OCI-M2 (cell line): ENCODE results near the gene HOXC13.

Experiments
- DNase-seq: peaks from one replicate; lab custom pipeline; 2025; ENCODE audit not compliant: unreplicated experiment; lab: John Stamatoyannopoulos, UW

Gene HOXC13

DNA sequence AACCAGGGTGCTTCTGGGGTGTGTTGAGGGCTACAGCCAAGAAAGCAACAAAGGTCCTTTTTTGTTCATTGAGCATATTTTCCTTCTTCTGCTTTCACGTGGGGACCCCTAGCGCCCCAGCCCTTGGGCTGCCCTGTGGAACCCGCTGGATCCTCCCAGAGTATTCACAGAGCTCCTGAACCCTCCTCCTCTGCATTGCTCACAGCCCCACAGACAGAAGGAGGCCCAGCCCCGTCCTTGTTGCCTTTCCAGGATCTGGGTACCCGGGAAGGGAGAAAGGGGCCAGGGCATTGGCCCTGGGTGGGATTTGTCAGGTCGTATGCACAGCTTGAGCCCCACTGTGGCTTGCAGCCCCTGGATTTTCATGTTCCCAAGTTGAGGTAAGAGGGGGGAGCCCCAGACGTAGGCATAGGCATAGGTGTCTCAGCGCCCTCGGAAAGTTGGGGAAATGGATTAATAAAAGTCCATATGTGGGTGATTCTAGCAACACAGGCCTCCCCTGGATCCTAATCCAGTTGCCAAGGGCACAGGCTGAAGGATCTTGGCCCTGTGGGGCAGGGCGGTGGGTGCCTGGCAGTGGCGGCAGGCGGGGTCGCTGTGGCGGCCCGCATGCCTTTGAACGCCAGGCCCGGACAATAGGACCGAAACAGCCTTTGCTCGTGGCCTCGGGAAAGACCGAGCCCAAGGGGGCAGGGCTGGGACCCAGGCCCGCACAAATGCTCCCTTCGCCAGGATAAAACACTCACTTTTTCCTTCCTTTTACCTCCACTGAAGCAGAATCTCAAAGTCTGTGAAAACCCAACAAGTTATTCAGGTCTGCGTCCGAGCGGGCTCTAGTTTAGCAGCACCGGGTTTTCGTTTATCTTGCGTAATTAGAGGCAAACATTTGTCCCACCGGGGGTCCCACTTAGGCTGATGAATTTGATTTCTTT is 43.3 kb downstream of the HOXC13 start:
- no peak for DNase-seq

DNA sequence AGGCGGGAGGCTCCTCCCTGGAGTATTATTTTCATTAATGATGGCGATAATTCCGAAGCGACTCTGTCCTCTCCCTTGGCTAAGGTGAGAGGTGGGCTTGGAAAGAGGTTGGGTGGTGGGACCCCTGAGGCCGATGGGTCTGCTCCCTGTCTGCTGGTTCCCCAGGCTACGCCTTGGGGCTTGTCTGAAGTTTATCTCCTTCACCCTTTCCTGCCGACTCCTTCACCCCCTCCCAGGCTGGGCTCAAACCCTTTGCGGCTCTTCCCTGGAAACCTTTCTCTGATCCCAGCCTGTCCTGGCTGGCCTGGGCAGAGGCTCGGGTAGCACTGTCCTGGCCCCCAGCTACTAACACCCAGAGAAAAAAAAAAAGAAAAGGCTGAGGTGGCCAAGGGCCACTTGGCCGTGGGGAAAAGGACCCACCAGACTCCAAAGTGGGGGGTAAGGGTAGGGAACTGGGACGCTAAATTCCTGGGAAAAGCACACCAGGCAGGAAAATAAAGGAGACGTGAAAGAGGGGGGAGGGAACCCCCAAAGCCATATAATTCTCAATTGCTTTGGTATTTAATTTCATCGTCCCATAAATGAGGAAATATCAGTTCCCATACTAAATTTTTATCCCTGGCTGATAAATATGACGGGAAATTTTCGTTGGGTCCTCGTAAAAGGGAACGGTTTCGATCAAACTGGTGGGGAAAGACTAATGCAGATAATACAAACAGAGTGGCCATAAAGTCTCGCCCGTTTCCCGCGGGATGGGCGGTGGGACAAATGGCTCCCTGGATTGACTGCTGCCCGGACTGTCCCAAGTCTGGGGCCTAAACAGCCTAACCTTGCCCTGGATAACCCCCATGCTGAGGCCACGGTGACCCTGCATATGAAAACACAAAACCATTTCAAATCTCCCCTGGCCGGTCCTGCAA is 44.3 kb downstream of the HOXC13 start:
- no peak for DNase-seq

DNA sequence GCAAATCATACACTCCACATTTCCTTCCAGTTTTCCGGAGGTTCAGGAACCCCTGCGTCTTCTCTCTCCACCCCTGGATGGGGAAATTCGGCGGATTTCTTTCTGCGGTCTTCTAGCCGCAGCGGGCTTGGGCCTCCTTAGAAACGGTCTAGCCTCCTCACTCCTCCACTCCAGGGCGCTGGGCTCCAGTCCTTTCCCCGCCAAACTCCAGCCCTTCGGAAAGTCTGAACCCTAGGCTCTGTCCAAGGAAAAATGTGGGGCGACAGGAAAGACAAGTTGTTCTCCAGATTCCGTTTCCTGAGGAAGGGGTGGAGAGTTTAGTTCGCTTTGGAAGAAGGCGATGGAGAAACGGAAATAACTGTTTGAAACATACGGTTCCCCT is 44.9 kb downstream of the HOXC13 start:
- no peak for DNase-seq

DNA sequence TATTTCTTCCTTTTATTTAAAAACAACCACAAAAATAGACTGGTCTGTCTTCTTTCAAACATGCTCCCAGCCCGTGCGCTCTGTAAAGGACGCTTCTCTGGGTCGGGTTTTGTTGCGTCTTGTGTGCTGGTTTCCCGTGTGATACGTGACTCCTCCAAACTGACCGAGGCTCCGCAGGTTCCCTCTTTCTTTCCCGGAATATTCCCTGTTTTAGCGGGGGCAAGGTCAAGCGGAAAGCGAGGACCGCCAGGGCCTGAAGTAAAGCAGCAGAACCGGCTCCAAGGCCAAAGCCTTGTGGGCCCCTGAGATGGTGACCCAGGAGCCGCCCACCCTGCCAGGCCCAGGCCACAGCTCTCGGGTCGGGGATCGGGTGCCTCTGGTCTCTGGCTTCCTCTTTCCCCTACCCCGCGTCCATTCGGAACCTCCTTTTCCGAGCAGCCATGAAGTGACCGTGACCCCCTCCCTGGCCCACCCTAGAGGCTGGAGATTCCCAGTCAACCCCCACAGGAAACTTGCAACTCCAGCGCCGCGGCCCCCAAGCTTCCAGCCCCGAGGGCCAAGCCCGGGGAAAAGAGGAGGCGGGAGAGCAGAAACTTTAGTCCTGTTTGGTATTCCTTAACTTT is 45.4 kb downstream of the HOXC13 start:
- no peak for DNase-seq

DNA sequence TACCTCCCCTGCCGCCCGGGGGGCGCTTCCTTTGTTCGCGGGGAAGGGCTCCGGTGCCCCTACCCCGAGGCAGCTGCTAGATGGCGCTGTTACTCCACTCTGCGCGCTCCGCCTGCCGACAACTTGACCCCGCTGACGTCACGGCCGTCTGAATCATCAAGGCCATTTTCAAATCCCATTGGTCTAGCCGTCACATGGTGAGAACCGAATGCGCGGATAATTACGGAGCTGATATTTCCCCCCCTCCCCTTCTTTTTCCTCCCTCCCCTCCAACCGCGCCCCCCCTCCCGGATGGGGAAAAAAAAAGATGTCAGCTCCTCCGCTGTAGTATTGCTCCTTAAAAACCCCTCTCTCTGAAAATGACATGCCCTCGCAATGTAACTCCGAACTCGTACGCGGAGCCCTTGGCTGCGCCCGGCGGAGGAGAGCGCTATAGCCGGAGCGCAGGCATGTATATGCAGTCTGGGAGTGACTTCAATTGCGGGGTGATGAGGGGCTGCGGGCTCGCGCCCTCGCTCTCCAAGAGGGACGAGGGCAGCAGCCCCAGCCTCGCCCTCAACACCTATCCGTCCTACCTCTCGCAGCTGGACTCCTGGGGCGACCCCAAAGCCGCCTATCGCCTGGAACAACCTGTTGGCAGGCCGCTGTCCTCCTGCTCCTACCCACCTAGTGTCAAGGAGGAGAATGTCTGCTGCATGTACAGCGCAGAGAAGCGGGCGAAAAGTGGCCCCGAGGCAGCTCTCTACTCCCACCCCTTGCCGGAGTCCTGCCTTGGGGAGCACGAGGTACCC is 46.5 kb downstream of the HOXC13 start, which contains the start of gene HOXC10:
Gene HOXC10, plus strand, starts transcription at position 246 of the 791 bp plus-strand sequence. Its CDS starts 114 bp downstream, at position 360.
- no peak for DNase-seq

DNA sequence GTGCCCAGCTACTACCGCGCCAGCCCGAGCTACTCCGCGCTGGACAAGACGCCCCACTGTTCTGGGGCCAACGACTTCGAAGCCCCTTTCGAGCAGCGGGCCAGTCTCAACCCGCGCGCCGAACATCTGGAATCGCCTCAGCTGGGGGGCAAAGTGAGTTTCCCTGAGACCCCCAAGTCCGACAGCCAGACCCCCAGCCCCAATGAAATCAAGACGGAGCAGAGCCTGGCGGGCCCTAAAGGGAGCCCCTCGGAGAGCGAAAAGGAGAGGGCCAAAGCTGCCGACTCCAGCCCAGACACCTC is 47.0 kb downstream of the HOXC13 start:
- no peak for DNase-seq

DNA sequence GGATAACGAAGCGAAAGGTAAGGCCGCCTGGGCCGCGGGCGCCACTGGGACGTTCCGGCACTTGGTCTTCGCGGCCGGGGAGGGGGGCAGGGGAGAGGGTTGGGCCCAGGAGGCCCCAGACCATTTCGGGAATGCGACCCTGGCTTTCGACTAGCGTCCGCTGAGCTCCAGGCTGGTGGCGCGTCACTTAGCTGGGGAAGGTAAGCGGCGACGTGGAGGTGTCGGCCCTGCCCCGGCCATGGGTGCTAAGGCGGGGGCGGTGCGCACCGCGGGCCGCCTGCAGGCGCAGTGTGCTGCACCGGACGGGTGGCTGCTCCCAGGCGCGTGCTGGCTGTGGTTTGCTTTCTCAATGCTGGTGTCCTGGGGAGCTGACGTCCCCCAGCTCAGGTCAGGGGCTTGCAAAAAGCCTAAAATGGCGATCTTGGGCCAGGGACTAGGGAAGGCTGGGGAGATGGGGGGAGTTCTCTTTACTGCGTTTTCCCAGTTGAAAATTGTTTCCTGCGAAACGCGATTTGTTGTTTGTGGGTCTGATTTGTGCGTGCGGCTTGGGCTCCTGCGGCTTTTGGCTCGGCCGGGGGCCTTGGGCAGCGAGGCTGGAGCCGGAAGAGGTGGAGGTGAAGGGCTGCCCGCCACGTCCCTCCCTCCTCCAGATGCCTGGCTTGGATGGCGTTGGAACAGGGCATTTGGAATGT is 47.5 kb downstream of the HOXC13 start:
- no peak for DNase-seq

DNA sequence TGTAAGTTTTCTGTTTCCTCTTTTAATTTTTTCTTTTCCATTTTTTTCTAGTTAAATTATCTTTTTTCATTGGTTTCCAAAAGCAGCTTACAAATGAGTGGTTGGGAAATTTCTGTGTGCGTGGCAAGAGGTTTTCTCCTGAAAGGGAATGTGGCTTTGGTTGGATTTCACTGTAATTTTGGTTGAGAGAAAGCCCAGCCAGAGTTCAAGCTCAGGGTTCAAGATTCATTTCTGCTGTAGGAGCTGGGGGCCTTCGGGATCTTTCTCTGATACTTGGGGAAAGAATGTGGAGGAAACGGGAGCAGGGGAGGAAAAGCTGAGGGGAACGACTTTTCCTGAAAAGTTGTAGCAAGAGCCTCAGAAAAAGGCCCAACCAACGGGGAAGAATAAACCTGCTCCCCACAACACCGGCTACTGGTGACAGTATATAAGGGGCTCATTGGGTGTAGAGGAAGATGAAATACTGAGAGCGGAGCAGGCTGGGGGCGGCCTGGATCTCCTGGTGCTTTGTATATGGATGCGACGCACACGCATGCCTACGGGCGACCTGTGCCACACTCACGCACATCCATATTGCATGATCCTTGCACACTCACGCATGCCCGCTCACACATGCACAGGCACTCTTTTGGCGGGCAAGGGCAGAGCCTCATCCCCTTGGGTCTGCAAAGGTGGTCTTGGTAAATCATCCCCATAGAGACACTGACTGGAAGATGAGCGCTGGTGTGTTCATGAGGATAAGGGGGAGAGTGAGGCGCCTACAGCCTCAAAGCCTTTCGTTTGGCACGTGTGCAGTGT is 48.3 kb downstream of the HOXC13 start:
- DNase-seq: no peak

DNA sequence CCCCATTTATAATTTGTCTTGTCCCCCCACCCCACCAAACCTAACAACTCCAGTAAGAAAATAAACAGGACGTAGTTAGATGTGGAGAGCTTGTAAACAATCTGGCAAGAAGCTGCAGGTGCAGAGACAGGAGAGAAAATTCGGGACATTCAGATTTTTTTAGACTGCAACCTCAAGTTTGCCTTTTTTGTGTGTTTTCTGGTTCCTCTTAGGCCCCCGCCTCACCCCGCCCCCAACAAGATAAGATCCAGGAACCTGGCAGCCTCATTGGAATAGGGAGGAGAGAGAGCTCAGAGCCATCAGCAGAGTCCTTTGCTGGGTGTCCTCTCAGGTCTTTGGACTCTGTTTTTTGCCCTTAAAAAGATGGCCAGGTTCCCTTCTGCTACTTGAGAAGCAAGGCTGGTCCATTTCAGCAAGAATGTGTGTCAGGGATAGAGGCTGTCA is 49.2 kb downstream of the HOXC13 start:
- no peak for DNase-seq

DNA sequence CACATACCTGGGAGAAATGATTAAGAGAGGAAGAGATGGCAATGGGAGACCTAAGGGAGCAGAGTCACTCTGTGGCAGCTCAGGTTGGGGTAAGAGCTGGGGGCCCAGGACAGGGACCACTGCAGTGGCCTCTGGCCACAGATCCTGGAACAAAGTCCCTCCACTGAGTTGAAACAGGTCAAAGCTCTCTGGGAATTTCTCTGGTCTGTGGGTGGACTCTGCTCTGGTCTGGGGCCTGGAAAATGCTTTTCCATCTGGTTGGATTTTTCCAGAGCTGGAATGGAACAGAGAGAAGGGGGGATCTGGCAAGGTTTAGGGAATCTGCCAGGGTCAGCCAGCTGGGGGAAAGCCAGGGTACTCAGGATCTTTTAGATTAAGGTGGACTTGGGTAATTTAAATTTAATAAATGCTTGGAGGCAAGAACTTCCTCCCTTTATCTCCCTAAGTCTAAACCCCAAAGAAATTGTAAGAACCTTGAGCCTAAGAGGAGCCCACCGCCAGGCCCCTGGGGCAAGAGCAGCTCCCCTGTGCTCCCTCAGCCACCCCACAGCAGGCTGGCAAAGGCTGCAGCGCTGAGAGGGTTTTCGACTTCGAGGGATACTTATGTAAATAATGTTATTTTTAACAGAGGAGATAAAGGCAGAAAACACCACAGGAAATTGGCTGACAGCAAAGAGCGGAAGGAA is 50.1 kb downstream of the HOXC13 start:
- DNase-seq: no peak

DNA sequence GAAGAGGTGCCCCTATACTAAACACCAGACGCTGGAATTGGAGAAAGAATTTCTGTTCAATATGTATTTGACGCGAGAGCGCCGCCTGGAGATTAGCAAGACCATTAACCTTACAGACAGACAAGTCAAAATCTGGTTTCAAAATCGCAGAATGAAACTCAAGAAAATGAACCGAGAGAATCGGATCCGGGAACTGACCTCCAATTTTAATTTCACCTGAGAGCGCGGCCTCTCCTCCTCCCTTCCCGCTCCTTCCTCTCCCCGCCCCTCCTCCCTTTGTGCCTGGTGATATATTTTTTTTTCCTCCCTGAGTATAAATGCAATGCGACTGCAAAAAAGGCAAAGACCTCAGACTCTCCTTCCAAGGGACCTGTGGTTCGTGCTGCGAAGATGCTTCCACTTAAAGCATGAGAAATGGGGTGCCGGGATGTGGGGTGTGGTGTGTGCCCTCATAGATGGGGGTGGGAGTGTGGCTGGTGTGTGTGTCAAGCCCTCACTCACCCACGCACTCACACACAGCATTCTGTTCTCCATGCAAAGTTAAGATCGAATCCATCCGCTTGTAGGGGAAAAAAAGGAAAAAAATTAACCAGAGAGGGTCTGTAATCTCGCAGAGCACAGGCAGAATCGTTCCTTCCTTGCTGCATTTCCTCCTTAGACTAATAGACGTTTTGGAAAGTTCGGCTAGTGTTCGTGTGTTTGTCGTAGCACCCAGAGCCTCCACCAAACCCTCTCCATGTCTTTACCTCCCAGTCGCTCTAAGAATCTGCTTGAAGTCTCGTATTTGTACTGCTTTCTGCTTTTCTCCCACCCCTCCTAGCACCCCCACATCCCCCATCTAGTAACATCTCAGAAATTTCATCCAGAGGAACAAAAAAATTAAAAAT is 50.8 kb downstream of the HOXC13 start:
- peak; percentile 38 for DNase-seq

DNA sequence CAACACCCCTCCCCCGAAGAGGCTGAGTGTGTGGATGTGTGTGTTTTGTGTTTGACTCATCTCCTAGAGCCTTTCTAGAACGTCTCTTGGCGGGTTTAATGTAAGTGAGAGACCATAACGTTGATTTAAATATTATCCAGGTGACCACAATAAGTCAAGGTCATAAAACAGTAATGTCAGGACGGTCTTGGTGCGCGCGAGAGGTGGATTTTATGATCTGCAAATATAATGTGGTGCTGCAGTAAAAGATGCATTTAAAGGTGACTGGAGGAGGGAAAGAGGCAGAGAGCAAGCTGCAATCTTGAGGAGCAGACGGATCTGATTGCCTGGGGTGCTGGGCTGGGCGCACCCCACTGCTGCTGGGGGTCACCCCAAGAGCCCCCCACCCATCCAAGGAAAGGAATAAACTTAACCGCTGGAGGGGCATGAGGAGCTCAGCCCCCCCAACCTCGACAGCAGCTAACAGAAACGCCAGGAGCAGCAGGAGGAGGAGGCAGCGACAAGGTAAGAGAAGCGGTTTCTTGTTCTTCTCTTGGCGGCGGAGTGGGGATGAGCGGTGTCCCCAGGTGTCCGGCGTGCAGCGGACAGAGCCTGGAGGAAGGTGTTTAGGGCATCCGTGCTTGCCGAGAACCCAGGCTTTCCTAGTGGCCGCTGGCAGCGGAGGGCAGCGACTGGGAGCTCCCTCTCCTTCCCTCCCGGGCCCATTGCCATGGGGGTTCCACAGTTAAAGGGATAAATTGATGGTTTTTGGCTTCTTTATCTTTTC is 51.9 kb downstream of the HOXC13 start:
- no peak for DNase-seq

DNA sequence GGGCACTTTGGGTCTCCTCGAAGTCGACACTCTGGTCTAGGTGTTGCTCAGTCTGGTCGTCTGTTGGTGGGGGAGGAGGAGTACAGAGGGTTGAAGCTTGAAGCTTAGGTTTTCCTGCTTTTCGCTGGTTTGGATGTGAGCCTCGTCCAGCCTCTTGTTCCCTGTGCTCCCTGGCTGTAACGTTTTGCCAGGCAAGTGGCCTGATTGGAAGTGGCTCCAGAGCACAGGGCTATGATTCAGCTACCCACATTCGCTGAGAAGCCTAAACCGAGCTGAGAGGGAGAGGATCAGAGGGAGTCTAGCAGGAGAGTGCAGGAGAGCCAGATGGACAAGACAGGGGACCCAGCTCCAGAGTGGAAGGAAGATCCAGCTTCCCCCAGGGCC is 52.4 kb downstream of the HOXC13 start:
- DNase-seq: no peak

DNA sequence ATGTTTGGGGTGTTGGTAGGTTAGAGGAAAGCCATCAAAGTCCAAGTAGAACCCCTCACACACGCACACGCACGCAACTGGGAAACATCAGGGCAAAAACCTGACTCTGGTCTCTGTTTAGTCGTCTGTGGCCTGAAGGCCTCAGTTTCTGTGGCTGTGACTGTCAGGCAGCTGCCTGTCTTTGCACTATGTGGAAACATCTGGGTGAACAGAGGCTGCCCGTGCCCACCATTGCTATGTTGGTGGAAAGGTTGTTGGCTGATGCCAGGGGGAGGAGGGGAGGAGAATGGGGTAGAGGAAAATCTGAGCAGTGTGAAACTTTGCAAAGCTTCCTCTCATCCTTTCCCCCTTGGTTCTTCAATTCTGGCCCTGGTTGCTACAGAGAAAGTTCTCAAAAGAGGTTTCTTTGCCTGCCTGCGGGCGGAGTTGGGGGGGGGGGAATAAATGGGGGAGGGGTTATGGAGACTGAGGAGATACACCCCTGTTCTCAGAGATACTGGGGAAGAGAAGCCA is 53.8 kb downstream of the HOXC13 start:
- DNase-seq: no peak

DNA sequence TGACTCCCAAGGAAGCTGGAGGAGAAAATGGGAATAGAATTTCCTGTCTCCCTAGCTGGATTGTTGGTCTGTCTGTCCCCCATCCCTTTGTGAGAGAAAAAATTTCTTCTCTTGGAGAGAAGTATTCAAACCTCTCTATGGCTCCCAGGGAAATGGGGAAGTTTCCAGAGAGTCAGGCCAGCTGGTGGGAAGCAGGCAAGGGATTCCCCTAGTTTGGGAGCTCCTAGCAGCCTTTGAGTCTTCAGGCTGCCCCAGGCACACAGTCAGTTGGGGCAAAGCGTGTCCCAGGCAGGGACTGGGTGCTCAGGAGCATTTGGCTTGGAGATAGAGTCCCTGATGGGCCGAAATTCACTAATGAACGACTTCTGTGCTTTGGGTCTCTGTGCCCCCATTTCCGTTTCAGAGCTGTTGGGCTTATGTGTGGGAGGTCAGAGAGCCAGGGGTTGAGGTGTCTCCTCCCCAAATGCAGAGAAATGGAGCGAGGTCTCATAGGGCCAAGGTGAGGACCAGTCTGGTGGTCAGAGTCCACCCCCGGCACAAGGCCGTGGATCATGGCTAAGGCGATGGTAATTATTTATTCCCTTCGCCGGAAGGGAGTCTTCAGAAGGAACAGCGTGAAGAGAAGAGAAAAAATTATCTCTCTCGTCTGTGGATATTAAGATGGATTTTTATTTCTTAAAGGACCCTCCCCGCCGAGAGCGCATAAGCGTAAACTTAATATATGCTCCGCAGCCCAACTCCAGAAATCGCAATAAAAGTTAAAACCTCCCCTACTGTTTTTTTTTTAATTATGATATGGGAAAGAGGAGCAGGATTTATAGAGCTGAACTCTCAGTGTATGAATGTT is 54.8 kb downstream of the HOXC13 start:
- DNase-seq: no peak

DNA sequence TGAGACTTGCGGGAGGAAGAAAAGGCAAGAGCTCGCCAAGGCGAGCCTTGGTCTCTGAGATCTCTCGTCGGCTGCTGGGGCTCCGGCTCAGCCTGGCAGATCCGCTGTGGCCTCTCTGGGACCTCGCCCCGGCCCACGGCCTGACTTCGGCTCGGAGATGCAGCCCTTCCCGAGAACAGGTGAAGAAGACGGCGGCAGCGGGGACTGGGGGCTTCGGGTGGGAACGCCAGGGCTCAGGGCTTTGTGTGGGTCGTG is 55.3 kb downstream of the HOXC13 start:
- DNase-seq: no peak
